T-helper 17 cell (primary cell): ENCODE measurements around the gene KIF26B. TPM values are rescaled to one million over a fixed set of nuclear protein-coding genes. Genes with fewer than 3 reads are reported as not detected.

Experiments used
- ATAC-seq: fragments of 150-1000 bp; cut with Tn5 transposase; 2 replicates; pipeline ENCODE4 v1.10.0; 2021; ENCODE audit warnings: mild to moderate bottlenecking, moderate library complexity
- DNase-seq, 3 donors: peaks; one replicate each; pipeline versions ENCODE4 v3.0.0 to v3.0.0-alpha.2; 2020 to 2021
- H3K9me3 ChIP-seq: one replicate; pipeline ENCODE4 v1.7.0; 2013; ENCODE audit warnings: low read length, mild to moderate bottlenecking; ENCODE audit not compliant: control insufficient read depth, poor library complexity, severe bottlenecking
- H3K27ac Mint-ChIP-seq: one replicate; pipeline ENCODE4 v1.8.0; 2022; ENCODE audit warnings: mild to moderate bottlenecking, moderate library complexity, mixed read lengths
- H3K27me3 Mint-ChIP-seq: one replicate; pipeline ENCODE4 v1.8.0; 2022; ENCODE audit warnings: mixed read lengths
- H3K36me3 Mint-ChIP-seq: one replicate; pipeline ENCODE4 v1.8.0; 2022; ENCODE audit warnings: low read depth, mixed read lengths
- H3K4me1 Mint-ChIP-seq: one replicate; pipeline ENCODE4 v1.8.0; 2022; ENCODE audit warnings: mild to moderate bottlenecking, mixed read lengths
- H3K4me3 Mint-ChIP-seq: one replicate; pipeline ENCODE4 v1.8.0; 2022; ENCODE audit warnings: mild to moderate bottlenecking, moderate library complexity, mixed read lengths
- total RNA-seq, 4 donors: library from RNA in 2 of 4; stranded (reverse) in 2 of 4; gene quantifications; one replicate each; pipeline ENCODE4 v1.2.3 and lab custom pipeline; 2022 to 2026

Gene KIF26B
- total RNA-seq, 2 donors from 2014 or later = not detected

GRCh38 chr1:245370905-245371581 lies 216.3 kb downstream of the KIF26B start:
- DNase-seq = no peak
- no peaks in the 10 kb centered on the region for H3K9me3 ChIP-seq
- H3K27ac Mint-ChIP-seq = no peak overlapping the region
- ATAC-seq = no peak
- no peaks in the 10 kb centered on the region for H3K4me1 Mint-ChIP-seq
- H3K4me3 Mint-ChIP-seq = no peak overlapping the region
- no peaks in the 10 kb centered on the region for H3K36me3 Mint-ChIP-seq
- peaks cover 23% of the 10 kb centered on the region for H3K27me3 Mint-ChIP-seq

GRCh38 chr1:245373131-245373530 lies 218.3 kb downstream of the KIF26B start:
- H3K9me3 ChIP-seq = no peaks in the 10 kb centered on the region
- H3K27me3 Mint-ChIP-seq = peaks cover 26% of the 10 kb centered on the region
- peaks cover 3% of the 10 kb centered on the region for H3K4me1 Mint-ChIP-seq
- no peak for DNase-seq
- H3K27ac Mint-ChIP-seq = no peak overlapping the region
- no peak overlapping the region for H3K4me3 Mint-ChIP-seq
- no peak for ATAC-seq
- H3K36me3 Mint-ChIP-seq = no peaks in the 10 kb centered on the region

- ATAC-seq (no peak), DNase-seq (no peak)
- H3K4me3 Mint-ChIP-seq = no peak overlapping the region
- H3K27ac Mint-ChIP-seq = no peak overlapping the region
- H3K9me3 ChIP-seq = no peaks in the 10 kb centered on the region
- H3K27me3 Mint-ChIP-seq = peaks cover 26% of the 10 kb centered on the region
- no peaks in the 10 kb centered on the region for H3K36me3 Mint-ChIP-seq
- peaks cover 3% of the 10 kb centered on the region for H3K4me1 Mint-ChIP-seq
Observed at GRCh38 chr1:245375789-245376460, 221.1 kb downstream of the KIF26B start.

- Mint-ChIP-seq H3K4me3 (no peak overlapping the region), H3K27ac (no peak overlapping the region), H3K27me3 (peaks cover 17% of the 10 kb centered on the region), H3K4me1 (peaks cover 3% of the 10 kb centered on the region), H3K36me3 (no peaks in the 10 kb centered on the region)
- ATAC-seq (no peak), DNase-seq (no peak)
- no peaks in the 10 kb centered on the region for H3K9me3 ChIP-seq
Observed at GRCh38 chr1:245377854-245378253, 223.1 kb downstream of the KIF26B start.

- peaks cover 3% of the 10 kb centered on the region for H3K4me1 Mint-ChIP-seq
- H3K27ac Mint-ChIP-seq = no peak overlapping the region
- peaks cover 12% of the 10 kb centered on the region for H3K27me3 Mint-ChIP-seq
- no peaks in the 10 kb centered on the region for H3K36me3 Mint-ChIP-seq
- no peak for ATAC-seq
- no peak overlapping the region for H3K4me3 Mint-ChIP-seq
- no peaks in the 10 kb centered on the region for H3K9me3 ChIP-seq
- no peak for DNase-seq
Observed at GRCh38 chr1:245378311-245378722, 223.5 kb downstream of the KIF26B start.

GRCh38 chr1:245378745-245379144 lies 224.0 kb downstream of the KIF26B start:
- no peak for ATAC-seq
- no peak overlapping the region for H3K4me3 Mint-ChIP-seq
- no peaks in the 10 kb centered on the region for H3K36me3 Mint-ChIP-seq
- no peaks in the 10 kb centered on the region for H3K9me3 ChIP-seq
- no peak overlapping the region for H3K27ac Mint-ChIP-seq
- no peak for DNase-seq
- peaks cover 12% of the 10 kb centered on the region for H3K27me3 Mint-ChIP-seq
- H3K4me1 Mint-ChIP-seq = peaks cover 3% of the 10 kb centered on the region

GRCh38 chr1:245380790-245381535 lies 226.2 kb downstream of the KIF26B start:
- DNase-seq = no peak
- peaks cover 3% of the 10 kb centered on the region for H3K4me1 Mint-ChIP-seq

GRCh38 chr1:245382981-245383380 lies 228.2 kb downstream of the KIF26B start:
- no peak overlapping the region for H3K27ac Mint-ChIP-seq
- no peak overlapping the region for H3K4me3 Mint-ChIP-seq

More at GRCh38 chr1:245380790-245381535, 226.2 kb downstream of the KIF26B start:
- Mint-ChIP-seq H3K4me3 (no peak overlapping the region), H3K27ac (no peak overlapping the region), H3K27me3 (peaks cover 4% of the 10 kb centered on the region), H3K36me3 (no peaks in the 10 kb centered on the region)
- ATAC-seq = no peak
- H3K9me3 ChIP-seq = no peaks in the 10 kb centered on the region

GRCh38 chr1:245383396-245384330 lies 228.9 kb downstream of the KIF26B start:
- H3K27ac Mint-ChIP-seq = no peak overlapping the region
- peaks cover 2% of the 10 kb centered on the region for H3K4me1 Mint-ChIP-seq
- DNase-seq = no peak

More at GRCh38 chr1:245382981-245383380, 228.2 kb downstream of the KIF26B start:
- H3K9me3 ChIP-seq = no peaks in the 10 kb centered on the region
- DNase-seq (no peak), ATAC-seq (no peak)
- peaks cover 3% of the 10 kb centered on the region for H3K4me1 Mint-ChIP-seq
- H3K36me3 Mint-ChIP-seq = no peaks in the 10 kb centered on the region
- peaks cover 14% of the 10 kb centered on the region for H3K27me3 Mint-ChIP-seq

GRCh38 chr1:245386297-245386971 lies 231.6 kb downstream of the KIF26B start:
- peaks cover 2% of the 10 kb centered on the region for H3K4me1 Mint-ChIP-seq
- ATAC-seq = no peak
- H3K4me3 Mint-ChIP-seq = no peak overlapping the region
- H3K36me3 Mint-ChIP-seq = no peaks in the 10 kb centered on the region
- H3K27ac Mint-ChIP-seq = no peak overlapping the region
- DNase-seq = no peak
- peaks cover 18% of the 10 kb centered on the region for H3K27me3 Mint-ChIP-seq
- no peaks in the 10 kb centered on the region for H3K9me3 ChIP-seq

More at GRCh38 chr1:245383396-245384330, 228.9 kb downstream of the KIF26B start:
- H3K9me3 ChIP-seq = no peaks in the 10 kb centered on the region
- peaks cover 17% of the 10 kb centered on the region for H3K27me3 Mint-ChIP-seq
- no peaks in the 10 kb centered on the region for H3K36me3 Mint-ChIP-seq
- ATAC-seq = no peak
- no peak overlapping the region for H3K4me3 Mint-ChIP-seq

GRCh38 chr1:245388687-245389086 lies 233.9 kb downstream of the KIF26B start:
- Mint-ChIP-seq H3K4me1 (peaks cover 2% of the 10 kb centered on the region), H3K27me3 (peaks cover 18% of the 10 kb centered on the region), H3K27ac (no peak overlapping the region), H3K4me3 (no peak overlapping the region), H3K36me3 (no peaks in the 10 kb centered on the region)
- DNase-seq (no peak), ATAC-seq (no peak)
- H3K9me3 ChIP-seq = no peaks in the 10 kb centered on the region

- no peaks in the 10 kb centered on the region for H3K9me3 ChIP-seq
- H3K4me3 Mint-ChIP-seq = no peak overlapping the region
- no peaks in the 10 kb centered on the region for H3K36me3 Mint-ChIP-seq
- H3K27ac Mint-ChIP-seq = no peak overlapping the region
- peaks cover 18% of the 10 kb centered on the region for H3K27me3 Mint-ChIP-seq
- peaks cover 2% of the 10 kb centered on the region for H3K4me1 Mint-ChIP-seq
- no peak for ATAC-seq
- no peak for DNase-seq
Observed at GRCh38 chr1:245389873-245390272, 235.1 kb downstream of the KIF26B start.
